GM19468 (cell line): ENCODE measurements around the gene LDLRAD4.

ENCODE experiments used
- ATAC-seq: cut with Tn5 transposase; IDR thresholded peaks from one replicate; pipeline ENCODE4 v1.9.1; 2021; ENCODE audit warnings: mild to moderate bottlenecking, moderate library complexity, moderate number of reproducible peaks; ENCODE audit not compliant: unreplicated experiment; ENCODE audit errors: extremely low read depth

LDLRAD4 gene

DNA sequence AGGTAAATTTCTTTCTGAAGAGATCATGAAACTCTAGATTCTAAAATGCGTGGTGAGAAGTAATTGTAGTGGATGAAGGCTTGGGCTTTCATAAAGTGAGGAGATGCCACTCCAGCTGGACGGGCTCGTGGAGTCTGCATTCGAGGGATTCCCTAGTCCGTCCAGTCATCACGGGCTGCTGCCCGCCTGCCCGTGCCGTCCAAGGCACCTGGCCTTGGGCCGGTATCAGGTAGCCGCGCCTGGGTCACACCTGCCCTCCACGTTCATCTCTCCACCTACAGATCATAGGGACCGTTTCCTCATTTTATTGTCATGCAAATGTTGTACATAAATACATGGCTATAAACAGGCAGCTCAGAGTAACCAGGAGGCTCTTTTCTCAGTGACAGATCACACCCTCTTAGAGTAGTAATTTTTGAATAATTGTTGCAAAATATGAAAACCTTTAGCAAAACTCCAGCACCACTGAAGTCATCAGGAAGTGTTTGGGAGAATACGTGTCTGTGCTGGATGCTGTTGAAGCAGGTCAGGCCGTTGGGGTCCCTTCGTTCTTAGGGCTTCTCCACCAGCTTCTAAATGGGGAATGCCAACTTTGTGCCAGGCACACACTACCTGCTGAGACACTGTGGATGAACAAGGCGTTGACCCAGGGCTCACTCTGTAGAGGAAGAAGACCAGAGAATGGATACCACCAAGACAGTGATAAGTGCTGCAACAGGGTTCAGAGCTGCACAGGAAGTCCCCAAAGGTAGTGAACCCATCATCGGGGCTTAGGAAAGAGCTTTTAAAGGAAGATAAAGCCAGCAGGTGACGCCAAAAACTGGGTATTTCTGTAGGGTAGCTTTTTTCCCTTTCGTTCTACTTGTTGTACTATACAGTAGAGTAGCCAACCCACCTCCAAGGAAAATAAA lies 395.3 kb downstream of the LDLRAD4 start:
- no peak for ATAC-seq

- ATAC-seq: no peak
Observed at GRCh38 chr18:13614641-13615288, 396.2 kb downstream of the LDLRAD4 start.

DNA sequence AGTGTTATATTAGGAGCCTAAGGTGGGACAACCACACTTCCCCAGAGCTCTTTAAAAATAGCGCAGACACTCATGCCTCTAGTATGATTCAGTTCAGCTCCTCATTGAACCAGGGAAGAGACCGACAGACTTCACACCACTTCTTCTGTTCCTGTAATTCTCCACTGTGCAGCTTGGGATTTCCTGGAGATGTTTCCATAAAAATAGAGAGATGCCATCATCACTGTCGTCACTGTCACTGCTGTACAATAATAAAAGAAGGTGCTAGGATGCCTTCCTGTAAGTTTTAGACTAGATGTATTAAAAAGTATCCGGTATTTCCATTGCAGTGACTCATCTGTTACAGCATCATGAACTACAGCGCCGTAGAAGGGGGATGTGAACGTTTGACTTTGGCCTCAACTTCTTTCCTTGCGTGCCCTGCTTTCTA lies 396.9 kb downstream of the LDLRAD4 start:
- ATAC-seq: no peak

- ATAC-seq: no peak
Observed at GRCh38 chr18:13616041-13616440, 397.5 kb downstream of the LDLRAD4 start.

- no peak for ATAC-seq
Observed at GRCh38 chr18:13616525-13617035, 398.0 kb downstream of the LDLRAD4 start.

DNA sequence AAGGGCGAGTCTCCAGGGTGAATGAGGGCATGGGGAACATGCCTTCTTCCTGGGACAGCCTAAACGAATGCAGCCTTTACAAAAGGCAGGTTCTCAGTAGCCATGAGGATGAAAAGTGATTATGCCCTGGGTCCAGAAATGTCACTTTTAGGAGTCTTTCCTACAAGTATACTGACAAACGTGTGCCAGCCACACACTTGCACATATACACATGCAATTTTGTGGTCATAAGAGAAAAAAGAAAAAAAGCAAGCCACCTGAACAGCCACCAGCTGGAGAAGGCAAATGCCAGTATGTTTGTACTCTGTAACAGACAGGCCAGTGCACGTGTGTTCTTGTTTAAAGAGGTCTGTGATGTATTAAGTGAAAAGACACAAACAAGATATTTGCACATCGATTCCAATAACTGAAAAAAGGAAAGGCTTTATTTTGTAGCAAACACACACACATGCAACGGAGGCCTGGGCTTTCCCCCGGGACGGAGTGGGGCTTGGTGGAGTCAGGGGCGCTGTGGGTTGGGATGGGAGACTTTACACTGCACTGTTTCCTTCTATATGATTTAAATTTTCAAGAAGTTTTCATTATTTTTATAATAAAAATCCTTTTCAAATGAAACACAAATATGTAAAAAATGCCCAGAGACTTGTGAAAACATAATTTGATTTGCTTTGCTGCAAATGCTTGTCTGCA lies 399.4 kb downstream of the LDLRAD4 start:
- ATAC-seq: no peak

DNA sequence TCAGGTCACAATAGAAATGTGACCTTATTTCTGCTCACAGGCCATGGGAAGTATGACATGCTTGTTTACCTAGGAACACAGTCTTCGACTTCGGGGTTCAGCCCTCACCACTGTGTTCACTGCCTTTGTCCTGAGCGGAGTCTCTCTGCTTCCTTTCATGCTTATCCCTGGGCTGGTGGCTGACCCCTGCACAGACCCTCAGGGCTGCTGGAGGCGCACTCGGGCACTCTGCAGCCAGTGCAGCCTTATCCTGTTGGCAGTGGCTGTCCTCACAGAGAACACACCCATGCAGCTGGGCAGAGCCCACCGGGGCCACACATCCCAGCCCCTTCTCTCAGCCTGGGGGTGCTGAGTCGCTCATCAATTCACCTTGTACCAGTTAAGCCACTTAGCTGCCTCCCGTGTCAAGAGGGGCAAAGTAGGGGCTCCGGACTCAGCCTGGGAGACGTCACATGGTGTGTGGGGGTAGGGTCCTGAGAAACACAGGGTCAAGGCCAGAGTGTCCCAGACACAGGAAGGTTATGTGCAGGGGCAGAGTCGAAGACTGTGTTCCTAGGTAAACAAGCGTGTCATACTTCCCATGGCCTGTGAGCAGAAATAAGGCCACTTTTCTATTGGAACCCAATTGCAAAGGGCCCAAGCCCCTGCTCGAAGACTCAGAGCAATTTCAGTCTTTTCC lies 400.3 kb downstream of the LDLRAD4 start:
- ATAC-seq: no peak

- no peak for ATAC-seq
Observed at GRCh38 chr18:13619505-13620205, 401.1 kb downstream of the LDLRAD4 start.

GRCh38 chr18:13620206-13620672 lies 401.7 kb downstream of the LDLRAD4 start:
- ATAC-seq: no peak

DNA sequence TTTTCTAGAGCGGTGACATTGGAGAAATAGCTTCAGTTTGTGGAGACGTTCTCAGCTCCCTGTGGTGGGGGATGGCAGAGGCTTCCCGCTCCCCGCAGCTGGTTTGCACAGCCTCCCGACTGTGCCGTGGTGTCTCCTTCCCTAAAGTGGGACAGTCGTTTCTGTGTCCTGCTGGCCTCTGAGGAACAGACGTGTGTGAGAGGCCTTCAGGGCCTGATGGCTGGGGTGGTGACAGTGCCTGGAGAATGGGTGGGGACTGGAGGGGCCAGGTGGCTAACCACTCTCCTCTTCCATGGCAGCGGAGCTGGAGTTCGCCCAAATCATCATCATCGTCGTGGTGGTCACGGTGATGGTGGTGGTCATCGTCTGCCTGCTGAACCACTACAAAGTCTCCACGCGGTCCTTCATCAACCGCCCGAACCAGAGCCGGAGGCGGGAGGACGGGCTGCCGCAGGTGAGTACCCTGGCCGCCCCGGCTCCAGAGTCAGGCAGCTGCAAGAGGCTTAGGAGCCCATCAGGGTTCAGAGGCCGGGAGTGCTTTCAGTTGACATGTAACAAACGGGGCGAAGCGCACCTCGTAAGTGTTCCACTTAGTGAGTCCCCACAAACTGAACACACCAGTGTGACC lies 402.4 kb downstream of the LDLRAD4 start:
- ATAC-seq: no peak

GRCh38 chr18:13621446-13621849 lies 402.9 kb downstream of the LDLRAD4 start:
- ATAC-seq: no peak

DNA sequence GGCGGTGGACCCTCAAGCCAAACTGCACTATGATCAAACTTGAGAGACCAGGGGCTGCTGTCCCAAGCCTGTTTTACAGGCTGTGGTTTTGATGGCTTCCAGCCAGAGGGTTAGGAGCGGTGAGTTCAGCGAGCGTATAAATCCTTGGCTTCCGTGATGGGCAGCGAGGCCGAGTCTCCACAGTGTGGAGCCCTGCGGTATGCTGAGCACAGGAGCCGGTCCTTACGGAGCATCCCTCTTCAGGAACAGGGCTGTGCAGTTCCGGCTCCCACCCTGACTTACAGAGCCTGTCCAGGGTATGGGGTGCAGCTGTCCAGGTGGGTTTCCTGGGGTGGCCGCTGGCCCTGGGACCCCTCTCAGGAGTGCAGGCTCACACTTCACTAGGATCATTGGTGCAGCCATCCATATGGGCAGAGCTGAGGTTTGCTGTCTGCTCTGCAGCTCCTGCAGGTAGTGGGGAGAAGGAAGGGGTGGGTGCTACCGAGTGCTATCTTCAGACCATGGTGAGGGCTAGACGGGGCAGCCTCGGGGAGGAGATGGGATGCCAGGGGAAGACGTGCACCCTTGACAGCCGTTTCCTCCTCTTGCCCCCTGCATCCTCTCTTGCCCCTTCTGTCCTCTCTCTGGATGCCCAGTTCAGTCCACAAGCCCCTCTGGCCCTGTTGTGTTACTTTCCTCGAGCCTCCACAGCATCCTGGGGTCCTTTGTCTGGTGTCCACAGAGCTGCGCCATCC lies 403.5 kb downstream of the LDLRAD4 start:
- no peak for ATAC-seq

DNA sequence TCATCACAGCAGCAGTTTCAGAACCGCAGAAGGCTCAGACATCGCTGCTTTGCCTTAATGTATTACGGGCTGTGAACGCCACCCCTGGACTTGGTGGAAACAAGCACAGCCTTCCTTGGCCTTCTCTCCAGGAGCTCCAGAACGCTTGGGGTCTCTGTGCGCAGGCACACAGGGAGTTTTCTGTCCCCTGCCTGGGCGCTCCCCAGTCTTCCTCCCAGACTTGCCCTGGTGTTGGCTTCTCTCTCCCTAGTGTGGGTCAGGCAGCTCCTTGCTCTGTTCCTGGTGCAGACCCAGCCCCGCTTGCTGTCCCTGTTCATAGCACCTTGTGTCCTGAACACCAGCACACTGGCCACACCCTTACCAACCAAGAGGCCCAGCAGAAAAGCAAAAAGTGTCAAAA lies 404.2 kb downstream of the LDLRAD4 start:
- ATAC-seq: no peak

GRCh38 chr18:13623348-13623747 lies 404.8 kb downstream of the LDLRAD4 start:
- no peak for ATAC-seq

DNA sequence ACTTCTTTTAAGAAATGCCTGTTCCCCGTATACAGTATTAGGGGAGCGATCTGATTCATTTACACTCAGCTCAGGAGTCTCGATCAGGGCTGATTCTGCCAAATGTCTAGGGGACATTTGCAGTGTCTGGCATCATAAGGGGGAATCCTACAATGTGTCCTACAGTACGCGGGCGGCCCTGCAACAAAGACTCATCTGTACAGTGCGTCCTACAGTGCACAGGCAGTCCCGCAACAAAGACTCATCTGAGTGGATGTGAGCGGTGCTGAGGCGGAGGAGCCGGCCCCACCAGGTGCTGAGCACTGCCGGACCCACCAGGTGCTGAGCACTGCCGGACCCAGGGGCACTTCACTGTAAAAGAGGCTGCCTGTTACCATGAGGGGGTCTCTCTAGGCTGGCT lies 405.3 kb downstream of the LDLRAD4 start:
- no peak for ATAC-seq

- ATAC-seq: no peak
Observed at GRCh38 chr18:13624563-13625237, 406.1 kb downstream of the LDLRAD4 start.

DNA sequence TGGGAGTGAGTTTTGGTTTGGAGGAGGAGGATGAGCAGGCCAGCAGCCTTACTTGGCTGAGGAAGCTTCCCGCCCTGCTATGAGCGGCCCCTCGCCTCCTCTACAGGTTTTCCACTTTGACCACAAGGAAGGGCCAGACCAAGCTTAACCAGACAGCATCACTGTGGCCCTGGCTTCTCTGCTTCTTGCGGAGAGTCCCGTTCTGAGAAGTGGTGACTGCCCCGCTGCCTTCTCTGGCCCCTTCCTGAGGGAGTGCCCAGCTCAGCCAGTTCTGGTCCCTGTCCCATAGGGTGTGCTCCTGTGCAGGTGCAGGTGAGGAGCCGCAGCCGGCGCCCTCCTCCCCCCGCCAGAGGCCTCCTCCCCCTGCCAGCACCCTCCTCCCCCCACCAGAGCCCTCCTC lies 406.8 kb downstream of the LDLRAD4 start:
- ATAC-seq: no peak
